H7 (cell line): Measurements from ENCODE around the gene DUSP9. TPM values are rescaled to one million over a fixed set of nuclear protein-coding genes. Genes with fewer than 3 reads are reported as not detected.

ENCODE experiments used
- DNase-seq: peaks from one replicate; pipeline ENCODE4 v3.0.0; 2012
- H3K27me3 ChIP-seq: 2 replicates; pipeline ENCODE4 v1.6.0; 2011; ENCODE audit warnings: mild to moderate bottlenecking, low read length; ENCODE audit not compliant: control insufficient read depth, insufficient read depth
- H3K36me3 ChIP-seq: replicated peaks from 2 replicates; pipeline ENCODE4 v1.5.1; 2011; ENCODE audit warnings: low read length; ENCODE audit not compliant: control insufficient read depth, insufficient read depth
- H3K4me3 ChIP-seq: 2 replicates; pipeline ENCODE4 v1.5.1; 2011; ENCODE audit warnings: low read depth, mild to moderate bottlenecking, control low read depth, low read length, moderate library complexity; ENCODE audit not compliant: insufficient read depth
- total RNA-seq: library from RNA; depleted of rRNA; stranded (reverse); fragments of >200 nt; shearing (Covaris generic); gene quantifications from 2 replicates; pipeline ENCODE4 v1.2.3, GENCODE V29; 2014

Gene DUSP9
- total RNA-seq, 1 experiment from 2014 or later, result 2.3 TPM

GRCh38 chrX:153609917-153610835 is 36.8 kb upstream of the DUSP9 start:
- H3K36me3 ChIP-seq, result no peaks in the 10 kb centered on the region
- H3K27me3 ChIP-seq, result peaks cover 8% of the 10 kb centered on the region
- peak overlapping the region; percentile 21; the same call in 1 of the 2 replicates for H3K4me3 ChIP-seq
- DNase-seq, result peak; percentile 87

- Histone ChIP-seq H3K4me3 (no peak overlapping the region), H3K36me3 (no peaks in the 10 kb centered on the region), H3K27me3 (peaks cover 8% of the 10 kb centered on the region)
- DNase-seq, result peak; percentile 39
These were observed 36.2 kb upstream of the DUSP9 start for GRCh38 chrX:153610836-153611213.

- H3K27me3 ChIP-seq, result peaks cover 8% of the 10 kb centered on the region
- H3K4me3 ChIP-seq, result no peak overlapping the region
These were observed 35.5 kb upstream of the DUSP9 start for GRCh38 chrX:153611298-153612095.

GRCh38 chrX:153612413-153612812 is 34.6 kb upstream of the DUSP9 start:
- Histone ChIP-seq H3K27me3 (peaks cover 10% of the 10 kb centered on the region), H3K4me3 (no peak overlapping the region), H3K36me3 (no peaks in the 10 kb centered on the region)
- no peak for DNase-seq

More at GRCh38 chrX:153611298-153612095, 35.5 kb upstream of the DUSP9 start:
- no peaks in the 10 kb centered on the region for H3K36me3 ChIP-seq
- DNase-seq, result peak; percentile 30

- no peak overlapping the region for H3K4me3 ChIP-seq
- no peak for DNase-seq
- H3K36me3 ChIP-seq, result no peaks in the 10 kb centered on the region
- H3K27me3 ChIP-seq, result peaks cover 7% of the 10 kb centered on the region
These were observed 32.2 kb upstream of the DUSP9 start for GRCh38 chrX:153614818-153615217.

- no peak overlapping the region for H3K4me3 ChIP-seq
- H3K27me3 ChIP-seq, result peaks cover 3% of the 10 kb centered on the region; the same call in 1 of the 2 replicates
- DNase-seq, result no peak
- no peaks in the 10 kb centered on the region for H3K36me3 ChIP-seq
These were observed 26.4 kb upstream of the DUSP9 start for GRCh38 chrX:153620576-153620975.

DNA sequence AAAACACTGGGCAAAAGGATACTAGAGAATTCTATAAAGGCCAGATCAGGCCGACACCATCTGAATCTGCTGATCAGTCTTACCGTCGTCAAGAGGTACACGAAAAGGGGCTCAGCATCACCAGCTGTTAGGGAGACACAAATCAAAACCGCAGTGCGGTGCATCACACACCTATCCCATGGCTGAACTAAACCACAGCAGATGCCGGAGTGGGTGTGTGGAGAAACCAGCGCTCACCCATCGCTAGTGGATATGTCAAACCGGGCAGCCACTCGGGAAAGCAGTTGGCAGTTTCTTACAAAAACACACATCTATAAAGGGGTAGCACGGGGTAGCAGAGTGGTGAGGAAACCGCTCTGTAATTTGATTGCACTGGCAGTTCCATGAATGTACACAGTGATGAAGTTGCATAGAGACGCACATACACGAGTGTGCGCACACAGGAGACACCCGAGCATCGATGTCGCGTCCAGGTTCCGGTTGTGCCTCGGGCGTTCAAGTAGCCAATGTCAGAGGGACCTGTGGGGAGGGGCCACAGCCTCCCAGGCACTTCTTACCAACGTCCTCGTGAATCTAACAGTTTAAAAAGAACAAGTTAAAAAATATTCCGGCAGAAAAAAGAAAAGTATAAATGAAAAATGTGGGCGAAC is 24.9 kb upstream of the DUSP9 start:
- Histone ChIP-seq H3K27me3 (peaks cover 3% of the 10 kb centered on the region; the same call in 1 of the 2 replicates), H3K36me3 (no peaks in the 10 kb centered on the region), H3K4me3 (no peak overlapping the region)
- DNase-seq, result no peak

DNA sequence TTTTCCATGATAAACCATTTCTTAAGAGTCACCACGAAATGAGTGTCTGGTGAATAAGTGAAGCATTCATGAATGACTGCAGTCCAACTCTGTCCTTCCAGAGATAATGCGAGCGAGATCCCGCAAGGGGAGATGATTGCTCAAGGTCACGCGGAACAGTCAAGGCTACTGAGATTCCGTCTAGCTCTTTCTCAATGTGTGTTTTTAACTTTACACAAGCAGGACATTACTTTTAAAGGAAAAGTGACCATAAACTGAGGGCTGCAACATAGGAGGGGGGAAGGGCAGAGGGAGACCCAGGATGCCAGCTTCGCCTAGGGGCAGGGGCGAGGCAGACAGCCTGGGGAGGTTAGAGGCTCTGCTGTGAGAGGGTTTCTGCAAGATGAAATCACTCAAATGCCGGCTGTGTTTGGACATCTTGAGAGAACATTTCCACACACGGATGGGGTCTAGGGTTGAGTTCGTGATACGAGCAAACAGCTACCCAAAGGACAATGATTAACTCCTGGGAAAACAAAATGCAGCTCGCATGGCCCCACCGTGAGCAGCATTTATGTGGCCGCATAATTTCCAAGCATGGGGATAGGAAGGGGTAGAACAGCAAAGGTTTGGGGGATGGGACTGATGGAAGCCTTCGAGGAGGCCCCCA is 24.2 kb upstream of the DUSP9 start:
- H3K4me3 ChIP-seq, result no peak overlapping the region
- no peaks in the 10 kb centered on the region for H3K27me3 ChIP-seq
- no peak for DNase-seq
- no peaks in the 10 kb centered on the region for H3K36me3 ChIP-seq

DNA sequence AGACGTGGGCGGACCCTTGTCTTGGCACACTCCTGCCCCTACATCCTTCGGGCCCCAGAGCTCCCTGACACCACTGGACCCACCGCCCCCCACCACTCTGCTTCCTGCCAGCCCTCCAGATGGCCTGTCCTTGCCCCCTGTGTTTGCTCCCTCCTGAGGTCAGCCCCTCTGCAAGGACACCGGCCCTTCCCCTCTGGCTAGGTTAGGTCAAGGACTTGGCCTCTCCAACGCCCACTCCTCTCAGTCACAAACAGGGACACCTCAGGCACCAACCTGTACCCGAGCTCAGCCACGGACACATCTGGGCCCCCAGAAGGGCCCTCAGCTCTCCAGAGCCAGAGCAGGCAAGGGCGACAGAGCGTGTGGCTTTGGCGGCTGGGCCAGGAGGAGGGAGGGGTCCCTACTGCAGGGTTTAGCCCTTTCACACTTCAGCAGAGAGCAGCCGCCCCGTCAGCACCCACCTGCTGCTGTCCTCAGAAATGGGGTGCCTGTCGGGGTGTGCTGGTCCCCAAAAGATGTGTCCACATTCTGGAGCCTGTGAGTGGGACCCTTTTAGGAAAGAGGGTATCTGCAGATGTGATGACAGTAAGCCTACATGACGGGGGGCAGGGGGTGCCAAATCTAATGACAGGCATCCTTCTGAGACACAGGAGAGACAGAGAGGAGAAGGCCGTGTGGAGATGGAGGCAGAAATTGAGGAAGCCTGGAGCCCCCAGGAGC is 23.5 kb upstream of the DUSP9 start:
- peak; percentile 31 for DNase-seq
- no peaks in the 10 kb centered on the region for H3K27me3 ChIP-seq
- no peak overlapping the region for H3K4me3 ChIP-seq
- no peaks in the 10 kb centered on the region for H3K36me3 ChIP-seq

DNA sequence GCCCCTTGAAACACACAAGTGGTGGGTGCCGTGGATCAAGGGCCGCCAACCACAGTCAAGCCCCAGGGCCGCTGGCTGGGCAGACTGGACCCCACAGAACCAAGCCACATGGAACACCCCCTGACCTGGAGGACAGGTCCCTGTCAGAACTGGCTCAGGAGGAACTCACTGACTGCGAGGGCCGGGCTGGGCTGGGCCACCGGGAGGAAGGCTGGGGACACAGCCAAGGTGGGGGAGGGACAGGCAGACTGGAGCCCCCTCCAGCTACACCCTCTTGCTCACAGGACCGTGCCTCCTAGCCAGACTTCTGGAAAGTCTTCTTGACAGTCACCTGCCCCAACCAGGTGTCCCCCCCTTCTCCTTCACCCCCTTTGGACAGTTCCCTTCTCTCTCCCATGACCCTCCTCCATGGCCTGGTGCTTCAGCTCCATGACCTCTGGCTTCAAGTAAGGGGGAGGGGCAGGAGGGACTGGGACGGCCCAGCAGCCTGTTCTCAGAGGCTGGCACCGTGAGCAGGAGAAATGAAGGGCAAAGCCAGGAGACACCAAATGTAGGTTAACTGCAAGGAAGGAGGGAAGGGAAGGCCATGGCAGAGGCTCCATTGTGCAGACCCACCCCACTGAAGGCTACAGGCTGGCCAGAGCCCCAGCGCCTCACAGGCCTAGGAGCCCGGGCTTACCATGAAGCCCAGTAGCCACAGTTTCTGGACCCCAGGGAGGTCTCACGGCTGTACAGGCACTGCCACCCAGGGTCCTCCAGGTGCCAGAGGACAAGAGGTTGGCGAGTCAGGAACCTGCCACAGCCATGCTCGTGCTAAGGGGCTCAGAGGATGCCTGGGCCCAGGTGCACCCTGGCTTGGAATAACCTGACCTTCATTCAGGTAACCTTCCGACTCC is 22.6 kb upstream of the DUSP9 start:
- Histone ChIP-seq H3K27me3 (no peaks in the 10 kb centered on the region), H3K4me3 (no peak overlapping the region)
- DNase-seq, result no peak

GRCh38 chrX:153625271-153626024 is 21.6 kb upstream of the DUSP9 start:
- no peaks in the 10 kb centered on the region for H3K27me3 ChIP-seq
- no peak overlapping the region for H3K4me3 ChIP-seq
- H3K36me3 ChIP-seq, result no peaks in the 10 kb centered on the region
- DNase-seq, result peak; percentile 32

More for the DNA sequence above, 22.6 kb upstream of the DUSP9 start:
- no peaks in the 10 kb centered on the region for H3K36me3 ChIP-seq

GRCh38 chrX:153626025-153626633 is 20.9 kb upstream of the DUSP9 start:
- H3K4me3 ChIP-seq, result no peak overlapping the region
- no peaks in the 10 kb centered on the region for H3K36me3 ChIP-seq
- no peaks in the 10 kb centered on the region for H3K27me3 ChIP-seq
- peak; percentile 24 for DNase-seq
